GM23338 (cell line): Measurements from ENCODE around the gene CRADD.

Experiments used
- EZH2 ChIP-seq: fragments of 200-600 bp; sonication (generic); IDR thresholded peaks from one replicate; pipeline ENCODE4 v1.8.0; 2017; ENCODE audit warnings: antibody characterized with exemption, mild to moderate bottlenecking, low read depth; ENCODE audit not compliant: unreplicated experiment
- TF ChIP-seq, protein P1 (sequence below), 2 experiments: fragments of 200-600 bp in 1 of 2; sonication (generic) in 1 of 2; conservative IDR thresholded peaks; 2 replicates each; pipeline versions ENCODE4 v1.5.1 to v1.6.1; 2016 to 2017; ENCODE audit warnings: antibody characterized with exemption in 2 of 2, low read depth in 2 of 2, mild to moderate bottlenecking in 2 of 2, moderate library complexity in 1 of 2

DNA sequence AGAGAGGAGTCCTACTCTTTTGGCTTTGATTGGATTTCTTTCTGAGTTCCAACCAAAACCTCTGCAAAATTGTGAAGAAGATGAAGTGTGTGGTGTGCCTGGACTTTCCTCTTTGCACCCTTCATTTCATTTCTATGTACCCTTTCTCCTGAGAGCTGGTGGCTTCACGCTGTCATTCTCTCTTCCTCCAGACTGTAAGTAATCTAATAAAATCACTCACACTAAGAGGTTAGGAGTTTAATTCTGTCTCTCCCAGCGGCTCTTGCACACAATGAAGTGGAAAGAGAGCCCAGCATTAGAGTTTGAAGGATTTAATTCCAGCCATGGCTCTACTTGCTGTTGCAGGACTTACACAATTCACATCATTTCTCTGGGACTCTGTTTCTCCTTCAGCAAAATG lies 37.8 kb upstream of the CRADD start:
- TF ChIP-seq, protein P1, sequence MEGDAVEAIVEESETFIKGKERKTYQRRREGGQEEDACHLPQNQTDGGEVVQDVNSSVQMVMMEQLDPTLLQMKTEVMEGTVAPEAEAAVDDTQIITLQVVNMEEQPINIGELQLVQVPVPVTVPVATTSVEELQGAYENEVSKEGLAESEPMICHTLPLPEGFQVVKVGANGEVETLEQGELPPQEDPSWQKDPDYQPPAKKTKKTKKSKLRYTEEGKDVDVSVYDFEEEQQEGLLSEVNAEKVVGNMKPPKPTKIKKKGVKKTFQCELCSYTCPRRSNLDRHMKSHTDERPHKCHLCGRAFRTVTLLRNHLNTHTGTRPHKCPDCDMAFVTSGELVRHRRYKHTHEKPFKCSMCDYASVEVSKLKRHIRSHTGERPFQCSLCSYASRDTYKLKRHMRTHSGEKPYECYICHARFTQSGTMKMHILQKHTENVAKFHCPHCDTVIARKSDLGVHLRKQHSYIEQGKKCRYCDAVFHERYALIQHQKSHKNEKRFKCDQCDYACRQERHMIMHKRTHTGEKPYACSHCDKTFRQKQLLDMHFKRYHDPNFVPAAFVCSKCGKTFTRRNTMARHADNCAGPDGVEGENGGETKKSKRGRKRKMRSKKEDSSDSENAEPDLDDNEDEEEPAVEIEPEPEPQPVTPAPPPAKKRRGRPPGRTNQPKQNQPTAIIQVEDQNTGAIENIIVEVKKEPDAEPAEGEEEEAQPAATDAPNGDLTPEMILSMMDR (conservative IDR thresholded peaks at IDR 0.05; ENCODE audit: low read depth in 2 of 2): no peak
- TF ChIP-seq EZH2: no peak
